H1 (cell line): ENCODE results near the gene PIBF1. TPM values are rescaled to one million over a fixed set of nuclear protein-coding genes. Genes with fewer than 3 reads are reported as not detected.

Experiments used
- CTBP2 ChIP-seq: IDR thresholded peaks from 2 replicates; pipeline ENCODE4 v1.7.0; 2011; ENCODE audit warnings: borderline replicate concordance, mild to moderate bottlenecking, moderate library complexity, mixed read lengths, low read length; ENCODE audit not compliant: insufficient read depth, insufficient read length
- MAFK ChIP-seq: IDR thresholded peaks from 2 replicates; pipeline ENCODE4 v1.6.1; 2012; ENCODE audit warnings: low read depth, mild to moderate bottlenecking, improper control_type of control experiment, low read length
- SP4 ChIP-seq: IDR thresholded peaks from 2 replicates; pipeline ENCODE4 v1.6.1; 2012; ENCODE audit warnings: low read length, inconsistent platforms
- TAF7 ChIP-seq: optimal IDR thresholded peaks from 2 replicates; pipeline ENCODE3; 2011; ENCODE audit warnings: low read depth, mild to moderate bottlenecking, inconsistent platforms, low read length, moderate library complexity, borderline replicate concordance
- polyA plus RNA-seq, 7 experiments: library from polyadenylated mRNA; depleted of rRNA in 3 of 7; stranded (reverse) in 5 of 7; unstranded in 2 of 7; fragments of >200 nt in 5 of 7; fragments of 200-250 nt in 2 of 7; gene quantifications; 1 replicate in 5 of 7; 2 replicates in 1 of 7; 4 replicates in 1 of 7; pipeline versions ENCODE4 v1.2.1 to v1.2.3, GENCODE V29; 2011 to 2013; ENCODE audit warnings: missing spikeins in 2 of 7, mixed read lengths in 2 of 7
- total RNA-seq: library from RNA; stranded (reverse); fragmentation: NEBNext Ultra II Directional; extraction: Animal tissue kit (Norgen Biotek cat#: 25700); gene quantifications from 2 replicates; pipeline ENCODE4 v1.2.1, GENCODE V29; 2021

The PIBF1 gene
- total and polyA plus RNA-seq, 2 of the 8 experiments (the other 6 are each of a cell fraction or from before 2014, with no cell fraction given): 1.1 to 13.2 TPM

DNA sequence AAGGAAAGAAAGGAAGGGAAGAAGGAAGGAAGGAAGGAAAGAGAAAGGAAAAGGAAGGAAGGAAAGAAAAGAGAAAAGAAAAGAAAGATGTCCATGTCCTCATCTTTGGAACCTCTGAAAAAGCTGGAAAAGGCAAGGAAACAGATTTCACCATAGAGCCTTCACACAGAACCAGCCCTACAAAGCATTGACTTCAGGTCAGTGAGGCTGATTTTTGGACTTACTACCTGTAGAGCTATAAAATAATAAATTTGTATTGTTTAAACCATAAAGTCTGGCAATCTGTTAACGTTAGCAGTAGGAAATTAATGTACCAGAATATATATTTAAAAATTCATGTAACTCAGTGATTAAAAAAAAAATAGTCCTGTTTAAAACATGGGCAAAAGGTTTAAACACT is 130.0 kb downstream of the PIBF1 start (continued):
- TF ChIP-seq TAF7 (no peak), SP4 (no peak), CTBP2 (no peak), MAFK (no peak)
- TF ChIP-seq, all 59 proteins: peak for 0
